Breast epithelium (tissue), 4 donors: ENCODE data around the gene MSH6. TPM values are rescaled to one million over a fixed set of nuclear protein-coding genes. Genes with fewer than 3 reads are reported as not detected.

Experiments
- DNase-seq, 2 donors: peaks; one replicate each; pipeline ENCODE4 v3.0.0-alpha.2; 2019; ENCODE audit warnings: low spot score in 2 of 2
- H3K27ac ChIP-seq, 2 donors: fragments of 200-600 bp; sonication (generic) in 1 of 2; one replicate each; pipeline ENCODE4 v1.5.1; 2016 to 2019; ENCODE audit warnings: mild to moderate bottlenecking in 1 of 2
- H3K27me3 ChIP-seq, 2 donors: fragments of 200-600 bp; sonication (generic) in 1 of 2; one replicate each; pipeline versions ENCODE4 v1.5.1 to v1.6.0; 2017 to 2019; ENCODE audit warnings: control low read depth in 1 of 2, mild to moderate bottlenecking in 1 of 2
- H3K36me3 ChIP-seq: fragments of 200-600 bp; one replicate; pipeline ENCODE4 v1.5.1; 2019
- H3K4me1 ChIP-seq, 2 donors: fragments of 200-600 bp; sonication (generic); one replicate each; pipeline ENCODE4 v1.5.1; 2016 to 2019; ENCODE audit warnings: control low read depth in 1 of 2
- H3K4me3 ChIP-seq, 3 donors: fragments of 200-600 bp; sonication (generic); 1 replicate in 2 of 3; 2 replicates in 1 of 3; pipeline ENCODE4 v1.5.1; 2016 to 2019; ENCODE audit warnings: mild to moderate bottlenecking in 3 of 3, moderate library complexity in 2 of 3
- H3K9me3 ChIP-seq, 2 donors: fragments of 200-600 bp; sonication (generic) in 1 of 2; one replicate each; pipeline ENCODE4 v1.5.1; 2016 to 2019; ENCODE audit warnings: control low read depth in 1 of 2
- CTCF ChIP-seq, 3 donors: fragments of 450-650 bp; IDR thresholded peaks; one replicate each; pipeline ENCODE4 v1.5.1; 2016 to 2017; ENCODE audit warnings: antibody characterized with exemption in 3 of 3, mild to moderate bottlenecking in 3 of 3, moderate library complexity in 3 of 3
- POLR2A ChIP-seq: fragments of 450-650 bp; IDR thresholded peaks from one replicate; pipeline ENCODE4 v1.6.1; 2016; ENCODE audit warnings: antibody characterized with exemption, mild to moderate bottlenecking, moderate library complexity
- POLR2AphosphoS5 ChIP-seq, 3 donors: sonication (generic); formaldehyde crosslinking; IDR thresholded peaks; one replicate each; pipeline ENCODE4 v1.6.1; 2017; ENCODE audit warnings: antibody characterized with exemption in 3 of 3
- intact Hi-C: fragments of 100-400 bp; cut with DNase I; formaldehyde crosslinking; loops from one replicate; pipeline ENCODE4 v1.15.1; 2023; ENCODE audit warnings: low total_unique reads
- total RNA-seq, 3 donors: library from RNA; depleted of rRNA; stranded (reverse); fragments of >200 nt; gene quantifications; one replicate each; pipeline ENCODE4 v1.1.0, GENCODE V29; 2016

The MSH6 gene
- total RNA-seq, 3 donors from 2014 or later, result 31.4 to 60.0 (median 42.6) TPM

- no peak overlapping the region for H3K27ac ChIP-seq
- peaks cover 7% of the 10 kb centered on the region for H3K36me3 ChIP-seq
- H3K4me1 ChIP-seq, result no peaks in the 10 kb centered on the region
- no peaks in the 10 kb centered on the region for H3K27me3 ChIP-seq
- TF ChIP-seq POLR2AphosphoS5 (IDR thresholded peaks at IDR 0.05) (no peak), CTCF (IDR thresholded peaks at IDR 0.05) (no peak), POLR2A (no peak)
- intact Hi-C loops, result no loop called here
- H3K4me3 ChIP-seq, result no peak overlapping the region
- H3K9me3 ChIP-seq, result peaks cover 4 to 8% of the 10 kb centered on the region in 2 donors
- no peak for DNase-seq
These were observed 15.7 kb downstream of the MSH6 start for GRCh38 chr2:47798631-47799030.

- H3K27me3 ChIP-seq, result no peaks in the 10 kb centered on the region
- intact Hi-C loops, result no loop called here
- H3K4me1 ChIP-seq, result no peaks in the 10 kb centered on the region
- no peak overlapping the region for H3K27ac ChIP-seq
- no peak overlapping the region for H3K4me3 ChIP-seq
- TF ChIP-seq CTCF (IDR thresholded peaks at IDR 0.05) (no peak), POLR2A (no peak), POLR2AphosphoS5 (IDR thresholded peaks at IDR 0.05) (no peak)
- peaks cover 11% of the 10 kb centered on the region for H3K36me3 ChIP-seq
- no peak for DNase-seq
- H3K9me3 ChIP-seq, result peaks cover 4 to 11% of the 10 kb centered on the region in 2 donors
These were observed 16.2 kb downstream of the MSH6 start for GRCh38 chr2:47799031-47799609.

GRCh38 chr2:47801118-47801517, 18.2 kb downstream of the MSH6 start:
- peaks cover 4 to 11% of the 10 kb centered on the region in 2 donors for H3K9me3 ChIP-seq
- TF ChIP-seq POLR2A, result no peak
- TF ChIP-seq CTCF (IDR thresholded peaks at IDR 0.05), result no peak
- TF ChIP-seq POLR2AphosphoS5 (IDR thresholded peaks at IDR 0.05), result no peak

GRCh38 chr2:47803363-47803762, 20.4 kb downstream of the MSH6 start:
- peaks cover 17% of the 10 kb centered on the region for H3K36me3 ChIP-seq
- TF ChIP-seq CTCF (IDR thresholded peaks at IDR 0.05) (no peak), POLR2A (no peak), POLR2AphosphoS5 (IDR thresholded peaks at IDR 0.05) (no peak)
- no peak overlapping the region for H3K4me3 ChIP-seq
- H3K4me1 ChIP-seq, result no peaks in the 10 kb centered on the region
- DNase-seq, result no peak
- peaks cover 4 to 11% of the 10 kb centered on the region in 2 donors for H3K9me3 ChIP-seq
- H3K27ac ChIP-seq, result no peak overlapping the region
- intact Hi-C loops, result no loop called here
- H3K27me3 ChIP-seq, result no peaks in the 10 kb centered on the region

More at GRCh38 chr2:47801118-47801517, 18.2 kb downstream of the MSH6 start:
- H3K27me3 ChIP-seq, result no peaks in the 10 kb centered on the region
- no peak overlapping the region for H3K4me3 ChIP-seq
- intact Hi-C loops, result no loop called here
- H3K36me3 ChIP-seq, result peaks cover 11% of the 10 kb centered on the region
- H3K27ac ChIP-seq, result no peak overlapping the region
- no peak for DNase-seq
- H3K4me1 ChIP-seq, result no peaks in the 10 kb centered on the region

- H3K4me1 ChIP-seq, result no peaks in the 10 kb centered on the region
- TF ChIP-seq POLR2A (no peak), CTCF (IDR thresholded peaks at IDR 0.05) (no peak), POLR2AphosphoS5 (IDR thresholded peaks at IDR 0.05) (no peak)
- DNase-seq, result no peak
- peaks cover 4 to 11% of the 10 kb centered on the region in 2 donors for H3K9me3 ChIP-seq
- H3K36me3 ChIP-seq, result peaks cover 17% of the 10 kb centered on the region
- no peaks in the 10 kb centered on the region for H3K27me3 ChIP-seq
- no peak overlapping the region for H3K27ac ChIP-seq
- no peak overlapping the region for H3K4me3 ChIP-seq
- intact Hi-C loops, result no loop called here
These were observed 20.8 kb downstream of the MSH6 start for GRCh38 chr2:47803770-47804169.
